ENCODE results near the gene FCAMR.

FCAMR gene

GRCh38 chr1:206970446-206970845 lies at the start of gene FCAMR:
FCAMR (minus strand) TSS chr1:206970460; CDS start chr1:206970125, 335 bp downstream.
- ChIA-PET CTCF (interaction anchor here (0.9 to 9.9 kb wide), 14 partner anchors 11 to 311 kb away, joined by 3 to 160 read pairs (median 8); no protein-coding TSS in a partner anchor), POLR2A (no interaction called here)
- no peak for TF ChIP-seq CTCF (IDR thresholded peaks at IDR 0.05; ENCODE audit: control extremely low read depth, extremely low read depth, low read depth, missing control alignments)
- DNase-seq (ENCODE audit: extremely low spot score) = no peak

- CTCF ChIA-PET = interaction anchor here (1.1 to 10.7 kb wide), 6 partner anchors 8 to 285 kb away, joined by 3 to 60 read pairs (median 4); no protein-coding TSS in a partner anchor
- no peak for TF ChIP-seq CTCF (IDR thresholded peaks at IDR 0.05; ENCODE audit: control extremely low read depth, extremely low read depth, low read depth, missing control alignments)
- POLR2A ChIA-PET = no interaction called here
- DNase-seq (ENCODE audit: extremely low spot score) = no peak
These were observed 49.4 kb upstream of the FCAMR start for GRCh38 chr1:207019661-207020060.

- POLR2A ChIA-PET = no interaction called here
These were observed 48.9 kb upstream of the FCAMR start for GRCh38 chr1:207019161-207019560.

GRCh38 chr1:207018707-207019106 lies 48.4 kb upstream of the FCAMR start:
- ChIA-PET CTCF (interaction anchor here (1.1 to 10.7 kb wide), 4 partner anchors 14 to 284 kb away, joined by 3 to 60 read pairs (median 4); no protein-coding TSS in a partner anchor), POLR2A (no interaction called here)
- DNase-seq (ENCODE audit: extremely low spot score) = no peak
- TF ChIP-seq CTCF (IDR thresholded peaks at IDR 0.05; ENCODE audit: control extremely low read depth, extremely low read depth, low read depth, missing control alignments) = no peak

More at GRCh38 chr1:207019161-207019560, 48.9 kb upstream of the FCAMR start:
- DNase-seq (ENCODE audit: extremely low spot score) = no peak
- no peak for TF ChIP-seq CTCF (IDR thresholded peaks at IDR 0.05; ENCODE audit: control extremely low read depth, extremely low read depth, low read depth, missing control alignments)
- CTCF ChIA-PET = interaction anchor here (1.1 to 10.7 kb wide), 4 partner anchors 10 to 284 kb away, joined by 3 to 60 read pairs (median 4); no protein-coding TSS in a partner anchor

GRCh38 chr1:207017615-207018559 lies 47.6 kb upstream of the FCAMR start:
- POLR2A ChIA-PET = no interaction called here
- CTCF ChIA-PET = interaction anchor here (1.2 to 10.7 kb wide), 2 partner anchors 13 to 25 kb away, joined by 3 to 60 read pairs; no protein-coding TSS in a partner anchor
- no peak for TF ChIP-seq CTCF (IDR thresholded peaks at IDR 0.05; ENCODE audit: control extremely low read depth, extremely low read depth, low read depth, missing control alignments)
- no peak for DNase-seq (ENCODE audit: extremely low spot score)

- no peak for DNase-seq (ENCODE audit: extremely low spot score)
- ChIA-PET POLR2A (no interaction called here), CTCF (interaction anchor here (1.3 to 3.8 kb wide), 5 partner anchors 10 to 34 kb away, joined by 3 to 22 read pairs (median 6); no protein-coding TSS in a partner anchor)
- TF ChIP-seq CTCF (IDR thresholded peaks at IDR 0.05; ENCODE audit: control extremely low read depth, extremely low read depth, low read depth, missing control alignments) = no peak
These were observed 45.5 kb upstream of the FCAMR start for GRCh38 chr1:207015791-207016190.
